Ovary (tissue), 3 donors: ENCODE measurements around the gene GLTPD2.

Experiments used
- CTCF ChIP-seq, 3 donors: fragments of 450-650 bp in 2 of 3; fragments of 200-600 bp in 1 of 3; IDR thresholded peaks; one replicate each; pipeline versions ENCODE4 v1.5.1 to v1.8.0; 2016 to 2022; ENCODE audit warnings: antibody characterized with exemption in 3 of 3, mild to moderate bottlenecking in 1 of 3
- EP300 ChIP-seq: sonication (generic); formaldehyde crosslinking; IDR thresholded peaks from one replicate; pipeline ENCODE4 v1.6.1; 2017; ENCODE audit warnings: antibody characterized with exemption
- POLR2A ChIP-seq: fragments of 450-650 bp; IDR thresholded peaks from one replicate; pipeline ENCODE4 v1.6.1; 2017; ENCODE audit warnings: antibody characterized with exemption, mild to moderate bottlenecking, moderate library complexity
- donor health status: DM: no; HTN: no; CAD: no.

- TF ChIP-seq POLR2A (no peak), CTCF (IDR thresholded peaks at IDR 0.05) (no peak), EP300 (no peak)
Measured at GRCh38 chr17:4777969-4778760, 10.6 kb upstream of the GLTPD2 start.
